Measurements from ENCODE around the gene JMJD6. TPM values are rescaled to one million over a fixed set of nuclear protein-coding genes. Genes with fewer than 3 reads are reported as not detected.

The JMJD6 gene
- total RNA-seq, 1 experiment from 2014 or later = 31.9 TPM

GRCh38 chr17:76671912-76672262, 54.5 kb downstream of the JMJD6 start:
- no peak for DNase-seq (ENCODE audit: low spot score)
- in situ Hi-C loops (cut with HindIII; ENCODE audit: low sequenced_read_pairs) = no loop called here

- DNase-seq (ENCODE audit: low spot score) = peak; percentile 100
- in situ Hi-C loops (cut with HindIII; ENCODE audit: low sequenced_read_pairs) = no loop called here
These were observed 55.1 kb downstream of the JMJD6 start for GRCh38 chr17:76671123-76671911.

- in situ Hi-C loops (cut with HindIII; ENCODE audit: low sequenced_read_pairs) = no loop called here
These were observed 55.7 kb downstream of the JMJD6 start for GRCh38 chr17:76670718-76671122.

GRCh38 chr17:76670020-76670717, 56.2 kb downstream of the JMJD6 start:
- no peak for DNase-seq (ENCODE audit: low spot score)
- in situ Hi-C loops (cut with HindIII; ENCODE audit: low sequenced_read_pairs) = no loop called here

More at GRCh38 chr17:76670718-76671122, 55.7 kb downstream of the JMJD6 start:
- no peak for DNase-seq (ENCODE audit: low spot score)

Other genes starting within 250 kb of the JMJD6 start
- gene RHBDF2, start 225.2 kb downstream of the JMJD6 start, total RNA-seq (2014; rRNA removed; shearing (Covaris generic)) = 4.1 and 13.1 TPM in 2 replicates
- 3.1 and 3.3 TPM in 2 replicates for gene CYGB, start 188.9 kb downstream of the JMJD6 start, total RNA-seq (2014; rRNA removed; shearing (Covaris generic))
- 9.4 and 12.2 TPM in 2 replicates for gene PRCD, start 186.6 kb downstream of the JMJD6 start, total RNA-seq (2014; rRNA removed; shearing (Covaris generic))
- 14.3 and 30.6 TPM in 2 replicates for gene ST6GALNAC2, start 140.7 kb downstream of the JMJD6 start, total RNA-seq (2014; rRNA removed; shearing (Covaris generic))
- gene ST6GALNAC1, start 82.8 kb downstream of the JMJD6 start, total RNA-seq (2014; rRNA removed; shearing (Covaris generic)) = not detected in 2 replicates
- 93.4 and 96.7 TPM in 2 replicates for gene MXRA7, start 15.6 kb downstream of the JMJD6 start, total RNA-seq (2014; rRNA removed; shearing (Covaris generic))
- gene METTL23, start 233 bp upstream of the JMJD6 start, total RNA-seq (2014; rRNA removed; shearing (Covaris generic)) = 25.9 and 34.6 TPM in 2 replicates
- 369 and 387 TPM in 2 replicates for gene SRSF2, start 10.7 kb upstream of the JMJD6 start, total RNA-seq (2014; rRNA removed; shearing (Covaris generic))
- gene MFSD11, start 11.5 kb upstream of the JMJD6 start, total RNA-seq (2014; rRNA removed; shearing (Covaris generic)) = 11.5 and 45.7 TPM in 2 replicates
- 0.80 and 3.7 TPM in 2 replicates for gene MGAT5B, start 141.8 kb upstream of the JMJD6 start, total RNA-seq (2014; rRNA removed; shearing (Covaris generic))

All from G401 (cell line).